Osteoblast (primary cell): ENCODE results near the gene ZNF296. TPM values are rescaled to one million over a fixed set of nuclear protein-coding genes. Genes with fewer than 3 reads are reported as not detected.
A peak's percentile ranks its signal among the peaks of the same experiment; 100 is the strongest.

ENCODE experiments used
- DNase-seq: peaks from one replicate; pipeline ENCODE4 v3.0.0; 2011; ENCODE audit warnings: low spot score, mixed read lengths; ENCODE audit not compliant: insufficient read length; ENCODE audit errors: missing footprints
- H2AFZ ChIP-seq: 2 replicates; pipeline ENCODE4 v1.6.0; 2011; ENCODE audit warnings: mild to moderate bottlenecking, low read length
- H3K27ac ChIP-seq: 2 replicates; pipeline ENCODE4 v1.5.1; 2011; ENCODE audit warnings: mild to moderate bottlenecking, low read depth, low read length, moderate library complexity
- H3K27me3 ChIP-seq: 2 replicates; pipeline ENCODE4 v1.6.0; 2012; ENCODE audit warnings: mild to moderate bottlenecking, control low read depth, inconsistent platforms, low read length, moderate library complexity; ENCODE audit not compliant: insufficient read depth
- H3K36me3 ChIP-seq: 2 replicates; pipeline ENCODE4 v1.5.1; 2011; ENCODE audit warnings: mild to moderate bottlenecking, low read length, control low read depth, moderate library complexity; ENCODE audit not compliant: insufficient read depth
- H3K4me1 ChIP-seq: 2 replicates; pipeline ENCODE4 v1.5.1; 2011; ENCODE audit warnings: mild to moderate bottlenecking, low read length, control low read depth, moderate library complexity; ENCODE audit not compliant: insufficient read depth
- H3K4me2 ChIP-seq: 2 replicates; pipeline ENCODE4 v1.6.0; 2011; ENCODE audit warnings: mild to moderate bottlenecking, low read length; ENCODE audit not compliant: insufficient read depth
- H3K4me3 ChIP-seq: fragments of 200-600 bp; sonication (generic); 3 replicates; pipeline ENCODE4 v1.5.1; 2012; ENCODE audit warnings: mild to moderate bottlenecking, low read length, inconsistent platforms; ENCODE audit not compliant: insufficient read depth
- H3K79me2 ChIP-seq: 2 replicates; pipeline ENCODE4 v1.6.0; 2012; ENCODE audit warnings: mild to moderate bottlenecking, low read length, control low read depth, inconsistent platforms; ENCODE audit not compliant: insufficient read depth
- H3K9me3 ChIP-seq: 2 replicates; pipeline ENCODE4 v1.5.1; 2011; ENCODE audit warnings: low read depth, low read length, control low read depth
- H4K20me1 ChIP-seq: 2 replicates; pipeline ENCODE4 v1.6.0; 2012; ENCODE audit warnings: mild to moderate bottlenecking, low read length, control low read depth; ENCODE audit not compliant: insufficient read depth
- CTCF ChIP-seq: IDR thresholded peaks from 2 replicates; pipeline ENCODE4 v1.5.1; 2011; ENCODE audit warnings: mild to moderate bottlenecking, low read depth, low read length, moderate library complexity; ENCODE audit errors: extremely low read depth
- total RNA-seq: library from RNA; depleted of rRNA; stranded (reverse); fragments of >200 nt; gene quantifications from 2 replicates; pipeline ENCODE4 v1.2.3, GENCODE V29; 2012

Gene ZNF296
- total RNA-seq, 1 donor: not detected

- Histone ChIP-seq H2AFZ (no peak overlapping the region), H3K4me3 (no peak overlapping the region), H3K79me2 (peaks cover 10% of the 10 kb centered on the region), H4K20me1 (peaks cover 26% of the 10 kb centered on the region), H3K4me2 (no peak overlapping the region), H3K9me3 (no peaks in the 10 kb centered on the region), H3K4me1 (no peaks in the 10 kb centered on the region), H3K27ac (no peak overlapping the region), H3K27me3 (no peaks in the 10 kb centered on the region), H3K36me3 (peaks cover 71% of the 10 kb centered on the region)
- peak; percentile 76 for DNase-seq
- TF ChIP-seq CTCF: no peak
These were observed 12.2 kb downstream of the ZNF296 start for GRCh38 chr19:45063851-45064801.

GRCh38 chr19:45061965-45062364, 14.3 kb downstream of the ZNF296 start:
- no peak overlapping the region for H3K4me2 ChIP-seq
- no peaks in the 10 kb centered on the region for H3K9me3 ChIP-seq
- no peak overlapping the region for H2AFZ ChIP-seq
- no peak overlapping the region for H3K27ac ChIP-seq
- peaks cover 12% of the 10 kb centered on the region for H3K79me2 ChIP-seq
- H3K27me3 ChIP-seq: no peaks in the 10 kb centered on the region
- peaks cover 28% of the 10 kb centered on the region for H4K20me1 ChIP-seq
- H3K36me3 ChIP-seq: peaks cover 78% of the 10 kb centered on the region
- no peak for TF ChIP-seq CTCF
- H3K4me3 ChIP-seq: no peak overlapping the region
- peak; percentile 73 for DNase-seq
- H3K4me1 ChIP-seq: no peaks in the 10 kb centered on the region

GRCh38 chr19:45059258-45059965, 16.9 kb downstream of the ZNF296 start:
- Histone ChIP-seq H3K27ac (no peak overlapping the region), H4K20me1 (peaks cover 29% of the 10 kb centered on the region), H3K4me3 (no peak overlapping the region), H3K36me3 (peaks cover 84% of the 10 kb centered on the region), H3K9me3 (no peaks in the 10 kb centered on the region), H3K27me3 (no peaks in the 10 kb centered on the region), H3K4me2 (no peak overlapping the region), H3K4me1 (no peaks in the 10 kb centered on the region), H3K79me2 (peaks cover 10% of the 10 kb centered on the region), H2AFZ (no peak overlapping the region)
- DNase-seq: peak; percentile 99
- peak; percentile 90 for TF ChIP-seq CTCF
